HEK293 (cell line): ENCODE data around the gene PDE6C.

Experiments used
- BCL11B ChIP-seq: fragments of 450-650 bp; formaldehyde crosslinking; IDR thresholded peaks from 2 replicates; pipeline ENCODE4 v1.5.1; 2016; ENCODE audit warnings: low read depth, missing biosample characterization, missing genetic modification characterization
- CTCF ChIP-seq: fragments of 450-650 bp; formaldehyde crosslinking; IDR thresholded peaks from 2 replicates; pipeline ENCODE4 v1.5.1; 2016; ENCODE audit warnings: missing biosample characterization, missing genetic modification characterization
- GLIS1 ChIP-seq: fragments of 450-650 bp; formaldehyde crosslinking; IDR thresholded peaks from 2 replicates; pipeline ENCODE4 v1.5.1; 2016; ENCODE audit warnings: missing biosample characterization, missing genetic modification characterization
- PRDM1 ChIP-seq: fragments of 450-650 bp; formaldehyde crosslinking; IDR thresholded peaks from 2 replicates; pipeline ENCODE4; 2016; ENCODE audit warnings: missing biosample characterization, missing genetic modification characterization
- TCF7L2 ChIP-seq: IDR thresholded peaks from 2 replicates; pipeline ENCODE4 v1.6.1; 2011; ENCODE audit warnings: low read depth, mild to moderate bottlenecking, inconsistent platforms, low read length, moderate library complexity, borderline replicate concordance
- ZNF391 ChIP-seq: fragments of 450-650 bp; formaldehyde crosslinking; IDR thresholded peaks from 2 replicates; pipeline ENCODE4 v1.5.1; 2016; ENCODE audit warnings: low read depth, missing biosample characterization, missing genetic modification characterization, borderline replicate concordance
- ZNF398 ChIP-seq: fragments of 450-650 bp; formaldehyde crosslinking; IDR thresholded peaks from 2 replicates; pipeline ENCODE4 v1.5.1; 2017; ENCODE audit warnings: missing biosample characterization, missing genetic modification characterization
- ZNF768 ChIP-seq: fragments of 450-650 bp; formaldehyde crosslinking; IDR thresholded peaks from 2 replicates; pipeline ENCODE4 v1.5.1; 2018; ENCODE audit warnings: missing biosample characterization, mild to moderate bottlenecking, missing genetic modification characterization
- ZNF776 ChIP-seq: fragments of 450-650 bp; formaldehyde crosslinking; IDR thresholded peaks from 2 replicates; pipeline ENCODE4 v1.5.0; 2017; ENCODE audit warnings: missing biosample characterization, missing genetic modification characterization, borderline replicate concordance

- TF ChIP-seq CTCF (tag by site-specific recombination): no peak
- no peak for TF ChIP-seq TCF7L2
- no peak for TF ChIP-seq BCL11B (tag by site-specific recombination)
- no peak for TF ChIP-seq PRDM1 (tag by site-specific recombination)
- TF ChIP-seq ZNF768 (tag by site-specific recombination): no peak
- no peak for TF ChIP-seq ZNF391
- no peak for TF ChIP-seq ZNF776
- no peak for TF ChIP-seq ZNF398 (tag by site-specific recombination)
- TF ChIP-seq GLIS1 (tag by site-specific recombination): no peak
Observed at GRCh38 chr10:93594518-93594917, 17.8 kb upstream of the PDE6C start.
